Hepatocyte (in vitro differentiated cells): ENCODE measurements around the gene ACOT8.
"Not testable (repeated sequence)": the region's sequence is repeated elsewhere in the genome, so short reads cannot be mapped to it uniquely, and the experiment has no call there.

ENCODE experiments used
- EZH2 ChIP-seq: fragments of 200-600 bp; sonication (generic); IDR thresholded peaks from 2 replicates; pipeline ENCODE4 v1.6.1; 2016; ENCODE audit warnings: antibody characterized with exemption, mild to moderate bottlenecking, borderline replicate concordance
- EZH2phosphoT487 ChIP-seq: fragments of 200-600 bp; sonication (generic); IDR thresholded peaks from one replicate; pipeline ENCODE4 v1.6.1; 2018; ENCODE audit warnings: antibody characterized with exemption, mild to moderate bottlenecking, low read depth, moderate library complexity; ENCODE audit not compliant: unreplicated experiment, severe bottlenecking
- TF ChIP-seq, protein P1 (sequence below): fragments of 200-600 bp; sonication (generic); IDR thresholded peaks from 2 replicates; pipeline ENCODE4 v1.5.1; 2016; ENCODE audit warnings: antibody characterized with exemption, mild to moderate bottlenecking; ENCODE audit not compliant: poor library complexity

DNA sequence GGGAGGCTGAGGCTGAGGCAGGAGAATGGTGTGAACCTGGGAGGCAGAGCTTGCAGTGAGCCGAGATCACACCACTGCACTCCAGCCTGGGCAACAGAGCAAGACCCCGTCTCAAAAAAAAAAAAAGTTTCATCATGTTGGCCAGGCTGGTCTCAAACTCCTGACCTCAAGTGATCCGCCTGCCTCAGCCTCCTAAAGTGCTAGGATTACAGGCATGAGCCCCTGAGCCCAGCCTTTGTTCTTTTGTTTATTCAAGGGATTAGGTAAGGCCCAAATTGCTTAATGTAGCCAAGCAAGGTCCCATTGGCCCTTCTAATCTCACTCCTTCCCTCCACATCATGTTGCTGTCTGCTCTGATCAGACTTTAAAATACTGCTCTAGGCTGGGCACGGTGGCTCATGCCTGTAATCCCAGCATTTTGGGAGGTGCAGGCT lies 27.5 kb downstream of the ACOT8 start:
- TF ChIP-seq, protein P1, sequence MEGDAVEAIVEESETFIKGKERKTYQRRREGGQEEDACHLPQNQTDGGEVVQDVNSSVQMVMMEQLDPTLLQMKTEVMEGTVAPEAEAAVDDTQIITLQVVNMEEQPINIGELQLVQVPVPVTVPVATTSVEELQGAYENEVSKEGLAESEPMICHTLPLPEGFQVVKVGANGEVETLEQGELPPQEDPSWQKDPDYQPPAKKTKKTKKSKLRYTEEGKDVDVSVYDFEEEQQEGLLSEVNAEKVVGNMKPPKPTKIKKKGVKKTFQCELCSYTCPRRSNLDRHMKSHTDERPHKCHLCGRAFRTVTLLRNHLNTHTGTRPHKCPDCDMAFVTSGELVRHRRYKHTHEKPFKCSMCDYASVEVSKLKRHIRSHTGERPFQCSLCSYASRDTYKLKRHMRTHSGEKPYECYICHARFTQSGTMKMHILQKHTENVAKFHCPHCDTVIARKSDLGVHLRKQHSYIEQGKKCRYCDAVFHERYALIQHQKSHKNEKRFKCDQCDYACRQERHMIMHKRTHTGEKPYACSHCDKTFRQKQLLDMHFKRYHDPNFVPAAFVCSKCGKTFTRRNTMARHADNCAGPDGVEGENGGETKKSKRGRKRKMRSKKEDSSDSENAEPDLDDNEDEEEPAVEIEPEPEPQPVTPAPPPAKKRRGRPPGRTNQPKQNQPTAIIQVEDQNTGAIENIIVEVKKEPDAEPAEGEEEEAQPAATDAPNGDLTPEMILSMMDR, result not testable (repeated sequence)
- not testable (repeated sequence) for TF ChIP-seq EZH2phosphoT487, EZH2
